WTC11 (cell line): ENCODE data around the gene CCM2. TPM values are rescaled to one million over a fixed set of nuclear protein-coding genes. Genes with fewer than 3 reads are reported as not detected.

Source experiments
- ATAC-seq: fragments of 200-7000 bp; cut with Tn5 transposase; 2 replicates; pipeline ENCODE4 v1.10.0; 2021; ENCODE audit warnings: mild to moderate bottlenecking, moderate library complexity
- CTCF ChIA-PET: fragments of 300-600 bp; sonication (Branson Sonifier 250); formaldehyde crosslinking; loops from one replicate; lab custom pipeline; 2021; ENCODE audit warnings: antibody characterized with exemption; lab: Charles Lee
- POLR2A ChIA-PET: fragments of 350-600 bp; sonication (Branson Sonifier 250); formaldehyde crosslinking; loops from one replicate; lab custom pipeline; 2021; ENCODE audit warnings: antibody characterized with exemption; lab: Charles Lee
- DNase-seq: peaks from one replicate; pipeline ENCODE4 v3.0.0; 2021; ENCODE audit warnings: low spot score
- H3K27ac Mint-ChIP-seq: 2 replicates; pipeline ENCODE4 v1.8.0; 2021; ENCODE audit warnings: mixed read lengths
- H3K27me3 Mint-ChIP-seq: 2 replicates; pipeline ENCODE4 v1.8.0; 2021; ENCODE audit warnings: low read depth, mild to moderate bottlenecking, moderate library complexity, mixed read lengths
- H3K36me3 Mint-ChIP-seq: 2 replicates; pipeline ENCODE4 v1.8.0; 2021; ENCODE audit warnings: mixed read lengths
- H3K4me1 Mint-ChIP-seq: 2 replicates; pipeline ENCODE4 v1.8.0; 2022; ENCODE audit warnings: mixed read lengths
- H3K4me3 Mint-ChIP-seq: 2 replicates; pipeline ENCODE4 v1.8.0; 2021; ENCODE audit warnings: mild to moderate bottlenecking, moderate library complexity, mixed read lengths
- H3K9me3 Mint-ChIP-seq: 2 replicates; pipeline ENCODE4 v1.8.0; 2021; ENCODE audit warnings: mixed read lengths
- ATF1 ChIP-seq: sonication (generic); formaldehyde crosslinking; IDR thresholded peaks from 2 replicates; pipeline ENCODE4 v1.8.1; 2023; ENCODE audit warnings: mild to moderate bottlenecking, moderate library complexity, missing genetic modification reagents
- ESRRA ChIP-seq: sonication (generic); formaldehyde crosslinking; IDR thresholded peaks from 2 replicates; pipeline ENCODE4 v1.8.1; 2022; ENCODE audit warnings: mild to moderate bottlenecking, missing genetic modification reagents, borderline replicate concordance
- ETV6 ChIP-seq: sonication (generic); formaldehyde crosslinking; IDR thresholded peaks from 2 replicates; pipeline ENCODE4 v1.8.1; 2022; ENCODE audit warnings: mild to moderate bottlenecking, missing genetic modification reagents
- FOXK1 ChIP-seq: sonication (generic); formaldehyde crosslinking; IDR thresholded peaks from 2 replicates; pipeline ENCODE4 v1.8.0; 2022; ENCODE audit warnings: mild to moderate bottlenecking, moderate library complexity, missing genetic modification reagents
- FOXP1 ChIP-seq: sonication (generic); formaldehyde crosslinking; IDR thresholded peaks from 2 replicates; pipeline ENCODE4 v1.8.0; 2022; ENCODE audit warnings: missing genetic modification reagents, mild to moderate bottlenecking, moderate library complexity, borderline replicate concordance
- GABPB1 ChIP-seq: sonication (generic); formaldehyde crosslinking; IDR thresholded peaks from 2 replicates; pipeline ENCODE4 v1.8.1; 2023; ENCODE audit warnings: mild to moderate bottlenecking, missing genetic modification reagents
- NFATC4 ChIP-seq: fragments of 250-450 bp; sonication (Bioruptor Pico); IDR thresholded peaks from 2 replicates; pipeline ENCODE4 v1.9.0; 2021; ENCODE audit warnings: mild to moderate bottlenecking
- NR3C1 ChIP-seq: sonication (generic); formaldehyde crosslinking; conservative IDR thresholded peaks from 2 replicates; pipeline ENCODE4 v1.8.1; 2023; ENCODE audit warnings: low read depth, mild to moderate bottlenecking, missing genetic modification reagents
- TP53 ChIP-seq: sonication (generic); formaldehyde crosslinking; IDR thresholded peaks from 2 replicates; pipeline ENCODE4 v1.8.1; 2023; ENCODE audit warnings: mild to moderate bottlenecking, missing genetic modification reagents
- ZNF263 ChIP-seq: sonication (generic); formaldehyde crosslinking; IDR thresholded peaks from 2 replicates; pipeline ENCODE4 v1.8.1; 2022; ENCODE audit warnings: low read depth, mild to moderate bottlenecking, moderate library complexity, missing genetic modification reagents
- total RNA-seq: library from RNA; stranded (reverse); gene quantifications from 3 replicates; pipeline ENCODE4 v1.2.3, GENCODE V29; 2021
- TF ChIP-seq, protein P1 (sequence below): sonication (generic); formaldehyde crosslinking; IDR thresholded peaks from 2 replicates; pipeline ENCODE4 v1.8.1; 2022; ENCODE audit warnings: low read depth, missing genetic modification reagents, borderline replicate concordance
- TF ChIP-seq, protein P2 (sequence below): sonication (generic); formaldehyde crosslinking; conservative IDR thresholded peaks from 2 replicates; pipeline ENCODE4 v1.8.1; 2023; ENCODE audit warnings: mild to moderate bottlenecking, low read depth, missing genetic modification reagents, moderate library complexity
- TF ChIP-seq, protein P3 (sequence below): sonication (generic); formaldehyde crosslinking; IDR thresholded peaks from 2 replicates; pipeline ENCODE4 v1.8.0; 2022; ENCODE audit warnings: mild to moderate bottlenecking, missing genetic modification reagents
- TF ChIP-seq, protein P4 (sequence below): sonication (generic); formaldehyde crosslinking; IDR thresholded peaks from 2 replicates; pipeline ENCODE4 v1.8.1; 2023; ENCODE audit warnings: mild to moderate bottlenecking, missing genetic modification reagents
- TF ChIP-seq, protein P5 (sequence below): sonication (generic); formaldehyde crosslinking; IDR thresholded peaks from 2 replicates; pipeline ENCODE4 v1.8.0; 2022; ENCODE audit warnings: missing genetic modification reagents
- TF ChIP-seq, protein P6 (sequence below): sonication (generic); formaldehyde crosslinking; IDR thresholded peaks from 2 replicates; pipeline ENCODE4 v1.8.0; 2022; ENCODE audit warnings: mild to moderate bottlenecking, missing genetic modification reagents
- TF ChIP-seq, protein P7 (sequence below): sonication (generic); formaldehyde crosslinking; IDR thresholded peaks from 2 replicates; pipeline ENCODE4 v1.8.1; 2023; ENCODE audit warnings: mild to moderate bottlenecking, missing genetic modification reagents, moderate library complexity
- TF ChIP-seq, protein P8 (sequence below): fragments of 250-450 bp; sonication (Bioruptor Pico); IDR thresholded peaks from 2 replicates; pipeline ENCODE4 v2.1.2; 2022; ENCODE audit warnings: mild to moderate bottlenecking, moderate library complexity
- TF ChIP-seq, protein P9 (sequence below): fragments of 250-450 bp; sonication (Bioruptor Pico); IDR thresholded peaks from 2 replicates; pipeline ENCODE4 v1.9.0; 2021; ENCODE audit warnings: mild to moderate bottlenecking

CCM2 gene
- total RNA-seq, 1 experiment from 2014 or later: 32.7 TPM

DNA sequence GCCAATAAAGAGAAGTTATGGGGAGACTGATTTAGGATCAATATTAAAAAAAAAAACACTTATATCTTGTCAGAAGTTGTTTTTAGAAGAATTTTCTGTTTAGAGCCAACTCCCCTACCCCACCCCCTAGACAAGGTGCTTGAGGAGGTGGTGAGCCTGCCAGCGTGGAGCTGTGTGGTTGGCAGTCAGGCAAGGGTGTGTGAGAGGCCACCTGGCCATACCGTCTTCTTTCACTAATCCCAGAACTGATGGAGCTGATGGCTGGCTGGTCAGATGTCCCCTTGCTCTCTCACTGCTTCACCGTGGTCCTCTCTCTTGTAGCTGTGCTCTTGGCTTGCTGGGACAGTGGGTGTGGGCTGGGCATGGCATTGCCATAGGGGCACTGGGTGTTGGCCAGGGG lies 54.4 kb downstream of the CCM2 start:
- H3K27ac Mint-ChIP-seq: no peak overlapping the region
- TF ChIP-seq GABPB1 (CRISPR knock-in tag) (no peak), ETV6 (no peak), NR3C1 (no peak), ATF1 (CRISPR knock-in tag) (no peak), FOXK1 (CRISPR knock-in tag) (no peak), FOXP1 (CRISPR knock-in tag) (no peak), ESRRA (CRISPR knock-in tag) (no peak), TP53 (no peak), ZNF263 (CRISPR knock-in tag) (no peak), NFATC4 (CRISPR knock-in tag) (no peak)
- TF ChIP-seq, protein P1, sequence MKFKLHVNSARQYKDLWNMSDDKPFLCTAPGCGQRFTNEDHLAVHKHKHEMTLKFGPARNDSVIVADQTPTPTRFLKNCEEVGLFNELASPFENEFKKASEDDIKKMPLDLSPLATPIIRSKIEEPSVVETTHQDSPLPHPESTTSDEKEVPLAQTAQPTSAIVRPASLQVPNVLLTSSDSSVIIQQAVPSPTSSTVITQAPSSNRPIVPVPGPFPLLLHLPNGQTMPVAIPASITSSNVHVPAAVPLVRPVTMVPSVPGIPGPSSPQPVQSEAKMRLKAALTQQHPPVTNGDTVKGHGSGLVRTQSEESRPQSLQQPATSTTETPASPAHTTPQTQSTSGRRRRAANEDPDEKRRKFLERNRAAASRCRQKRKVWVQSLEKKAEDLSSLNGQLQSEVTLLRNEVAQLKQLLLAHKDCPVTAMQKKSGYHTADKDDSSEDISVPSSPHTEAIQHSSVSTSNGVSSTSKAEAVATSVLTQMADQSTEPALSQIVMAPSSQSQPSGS: no peak
- TF ChIP-seq, protein P2, sequence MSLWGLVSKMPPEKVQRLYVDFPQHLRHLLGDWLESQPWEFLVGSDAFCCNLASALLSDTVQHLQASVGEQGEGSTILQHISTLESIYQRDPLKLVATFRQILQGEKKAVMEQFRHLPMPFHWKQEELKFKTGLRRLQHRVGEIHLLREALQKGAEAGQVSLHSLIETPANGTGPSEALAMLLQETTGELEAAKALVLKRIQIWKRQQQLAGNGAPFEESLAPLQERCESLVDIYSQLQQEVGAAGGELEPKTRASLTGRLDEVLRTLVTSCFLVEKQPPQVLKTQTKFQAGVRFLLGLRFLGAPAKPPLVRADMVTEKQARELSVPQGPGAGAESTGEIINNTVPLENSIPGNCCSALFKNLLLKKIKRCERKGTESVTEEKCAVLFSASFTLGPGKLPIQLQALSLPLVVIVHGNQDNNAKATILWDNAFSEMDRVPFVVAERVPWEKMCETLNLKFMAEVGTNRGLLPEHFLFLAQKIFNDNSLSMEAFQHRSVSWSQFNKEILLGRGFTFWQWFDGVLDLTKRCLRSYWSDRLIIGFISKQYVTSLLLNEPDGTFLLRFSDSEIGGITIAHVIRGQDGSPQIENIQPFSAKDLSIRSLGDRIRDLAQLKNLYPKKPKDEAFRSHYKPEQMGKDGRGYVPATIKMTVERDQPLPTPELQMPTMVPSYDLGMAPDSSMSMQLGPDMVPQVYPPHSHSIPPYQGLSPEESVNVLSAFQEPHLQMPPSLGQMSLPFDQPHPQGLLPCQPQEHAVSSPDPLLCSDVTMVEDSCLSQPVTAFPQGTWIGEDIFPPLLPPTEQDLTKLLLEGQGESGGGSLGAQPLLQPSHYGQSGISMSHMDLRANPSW (CRISPR knock-in tag): no peak
- TF ChIP-seq, protein P3, sequence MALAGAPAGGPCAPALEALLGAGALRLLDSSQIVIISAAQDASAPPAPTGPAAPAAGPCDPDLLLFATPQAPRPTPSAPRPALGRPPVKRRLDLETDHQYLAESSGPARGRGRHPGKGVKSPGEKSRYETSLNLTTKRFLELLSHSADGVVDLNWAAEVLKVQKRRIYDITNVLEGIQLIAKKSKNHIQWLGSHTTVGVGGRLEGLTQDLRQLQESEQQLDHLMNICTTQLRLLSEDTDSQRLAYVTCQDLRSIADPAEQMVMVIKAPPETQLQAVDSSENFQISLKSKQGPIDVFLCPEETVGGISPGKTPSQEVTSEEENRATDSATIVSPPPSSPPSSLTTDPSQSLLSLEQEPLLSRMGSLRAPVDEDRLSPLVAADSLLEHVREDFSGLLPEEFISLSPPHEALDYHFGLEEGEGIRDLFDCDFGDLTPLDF: no peak
- TF ChIP-seq, protein P4, sequence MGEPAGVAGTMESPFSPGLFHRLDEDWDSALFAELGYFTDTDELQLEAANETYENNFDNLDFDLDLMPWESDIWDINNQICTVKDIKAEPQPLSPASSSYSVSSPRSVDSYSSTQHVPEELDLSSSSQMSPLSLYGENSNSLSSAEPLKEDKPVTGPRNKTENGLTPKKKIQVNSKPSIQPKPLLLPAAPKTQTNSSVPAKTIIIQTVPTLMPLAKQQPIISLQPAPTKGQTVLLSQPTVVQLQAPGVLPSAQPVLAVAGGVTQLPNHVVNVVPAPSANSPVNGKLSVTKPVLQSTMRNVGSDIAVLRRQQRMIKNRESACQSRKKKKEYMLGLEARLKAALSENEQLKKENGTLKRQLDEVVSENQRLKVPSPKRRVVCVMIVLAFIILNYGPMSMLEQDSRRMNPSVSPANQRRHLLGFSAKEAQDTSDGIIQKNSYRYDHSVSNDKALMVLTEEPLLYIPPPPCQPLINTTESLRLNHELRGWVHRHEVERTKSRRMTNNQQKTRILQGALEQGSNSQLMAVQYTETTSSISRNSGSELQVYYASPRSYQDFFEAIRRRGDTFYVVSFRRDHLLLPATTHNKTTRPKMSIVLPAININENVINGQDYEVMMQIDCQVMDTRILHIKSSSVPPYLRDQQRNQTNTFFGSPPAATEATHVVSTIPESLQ (CRISPR knock-in tag): no peak
- TF ChIP-seq, protein P5, sequence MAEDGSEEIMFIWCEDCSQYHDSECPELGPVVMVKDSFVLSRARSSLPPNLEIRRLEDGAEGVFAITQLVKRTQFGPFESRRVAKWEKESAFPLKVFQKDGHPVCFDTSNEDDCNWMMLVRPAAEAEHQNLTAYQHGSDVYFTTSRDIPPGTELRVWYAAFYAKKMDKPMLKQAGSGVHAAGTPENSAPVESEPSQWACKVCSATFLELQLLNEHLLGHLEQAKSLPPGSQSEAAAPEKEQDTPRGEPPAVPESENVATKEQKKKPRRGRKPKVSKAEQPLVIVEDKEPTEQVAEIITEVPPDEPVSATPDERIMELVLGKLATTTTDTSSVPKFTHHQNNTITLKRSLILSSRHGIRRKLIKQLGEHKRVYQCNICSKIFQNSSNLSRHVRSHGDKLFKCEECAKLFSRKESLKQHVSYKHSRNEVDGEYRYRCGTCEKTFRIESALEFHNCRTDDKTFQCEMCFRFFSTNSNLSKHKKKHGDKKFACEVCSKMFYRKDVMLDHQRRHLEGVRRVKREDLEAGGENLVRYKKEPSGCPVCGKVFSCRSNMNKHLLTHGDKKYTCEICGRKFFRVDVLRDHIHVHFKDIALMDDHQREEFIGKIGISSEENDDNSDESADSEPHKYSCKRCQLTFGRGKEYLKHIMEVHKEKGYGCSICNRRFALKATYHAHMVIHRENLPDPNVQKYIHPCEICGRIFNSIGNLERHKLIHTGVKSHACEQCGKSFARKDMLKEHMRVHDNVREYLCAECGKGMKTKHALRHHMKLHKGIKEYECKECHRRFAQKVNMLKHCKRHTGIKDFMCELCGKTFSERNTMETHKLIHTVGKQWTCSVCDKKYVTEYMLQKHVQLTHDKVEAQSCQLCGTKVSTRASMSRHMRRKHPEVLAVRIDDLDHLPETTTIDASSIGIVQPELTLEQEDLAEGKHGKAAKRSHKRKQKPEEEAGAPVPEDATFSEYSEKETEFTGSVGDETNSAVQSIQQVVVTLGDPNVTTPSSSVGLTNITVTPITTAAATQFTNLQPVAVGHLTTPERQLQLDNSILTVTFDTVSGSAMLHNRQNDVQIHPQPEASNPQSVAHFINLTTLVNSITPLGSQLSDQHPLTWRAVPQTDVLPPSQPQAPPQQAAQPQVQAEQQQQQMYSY: no peak
- TF ChIP-seq, protein P6, sequence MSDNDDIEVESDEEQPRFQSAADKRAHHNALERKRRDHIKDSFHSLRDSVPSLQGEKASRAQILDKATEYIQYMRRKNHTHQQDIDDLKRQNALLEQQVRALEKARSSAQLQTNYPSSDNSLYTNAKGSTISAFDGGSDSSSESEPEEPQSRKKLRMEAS (CRISPR knock-in tag): no peak
- TF ChIP-seq, protein P7, sequence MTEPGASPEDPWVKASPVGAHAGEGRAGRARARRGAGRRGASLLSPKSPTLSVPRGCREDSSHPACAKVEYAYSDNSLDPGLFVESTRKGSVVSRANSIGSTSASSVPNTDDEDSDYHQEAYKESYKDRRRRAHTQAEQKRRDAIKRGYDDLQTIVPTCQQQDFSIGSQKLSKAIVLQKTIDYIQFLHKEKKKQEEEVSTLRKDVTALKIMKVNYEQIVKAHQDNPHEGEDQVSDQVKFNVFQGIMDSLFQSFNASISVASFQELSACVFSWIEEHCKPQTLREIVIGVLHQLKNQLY (CRISPR knock-in tag): no peak
- TF ChIP-seq, protein P8, sequence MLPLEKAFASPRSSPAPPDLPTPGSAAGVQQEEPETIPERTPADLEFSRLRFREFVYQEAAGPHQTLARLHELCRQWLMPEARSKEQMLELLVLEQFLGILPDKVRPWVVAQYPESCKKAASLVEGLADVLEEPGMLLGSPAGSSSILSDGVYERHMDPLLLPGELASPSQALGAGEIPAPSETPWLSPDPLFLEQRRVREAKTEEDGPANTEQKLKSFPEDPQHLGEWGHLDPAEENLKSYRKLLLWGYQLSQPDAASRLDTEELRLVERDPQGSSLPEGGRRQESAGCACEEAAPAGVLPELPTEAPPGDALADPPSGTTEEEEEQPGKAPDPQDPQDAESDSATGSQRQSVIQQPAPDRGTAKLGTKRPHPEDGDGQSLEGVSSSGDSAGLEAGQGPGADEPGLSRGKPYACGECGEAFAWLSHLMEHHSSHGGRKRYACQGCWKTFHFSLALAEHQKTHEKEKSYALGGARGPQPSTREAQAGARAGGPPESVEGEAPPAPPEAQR (CRISPR knock-in tag): no peak
- TF ChIP-seq, protein P9, sequence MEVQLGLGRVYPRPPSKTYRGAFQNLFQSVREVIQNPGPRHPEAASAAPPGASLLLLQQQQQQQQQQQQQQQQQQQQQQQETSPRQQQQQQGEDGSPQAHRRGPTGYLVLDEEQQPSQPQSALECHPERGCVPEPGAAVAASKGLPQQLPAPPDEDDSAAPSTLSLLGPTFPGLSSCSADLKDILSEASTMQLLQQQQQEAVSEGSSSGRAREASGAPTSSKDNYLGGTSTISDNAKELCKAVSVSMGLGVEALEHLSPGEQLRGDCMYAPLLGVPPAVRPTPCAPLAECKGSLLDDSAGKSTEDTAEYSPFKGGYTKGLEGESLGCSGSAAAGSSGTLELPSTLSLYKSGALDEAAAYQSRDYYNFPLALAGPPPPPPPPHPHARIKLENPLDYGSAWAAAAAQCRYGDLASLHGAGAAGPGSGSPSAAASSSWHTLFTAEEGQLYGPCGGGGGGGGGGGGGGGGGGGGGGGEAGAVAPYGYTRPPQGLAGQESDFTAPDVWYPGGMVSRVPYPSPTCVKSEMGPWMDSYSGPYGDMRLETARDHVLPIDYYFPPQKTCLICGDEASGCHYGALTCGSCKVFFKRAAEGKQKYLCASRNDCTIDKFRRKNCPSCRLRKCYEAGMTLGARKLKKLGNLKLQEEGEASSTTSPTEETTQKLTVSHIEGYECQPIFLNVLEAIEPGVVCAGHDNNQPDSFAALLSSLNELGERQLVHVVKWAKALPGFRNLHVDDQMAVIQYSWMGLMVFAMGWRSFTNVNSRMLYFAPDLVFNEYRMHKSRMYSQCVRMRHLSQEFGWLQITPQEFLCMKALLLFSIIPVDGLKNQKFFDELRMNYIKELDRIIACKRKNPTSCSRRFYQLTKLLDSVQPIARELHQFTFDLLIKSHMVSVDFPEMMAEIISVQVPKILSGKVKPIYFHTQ (CRISPR knock-in tag): no peak
- TF ChIP-seq, all 79 proteins: peak for 0
- H3K36me3 Mint-ChIP-seq: peaks cover 3% of the 10 kb centered on the region; the same call in 1 of the 2 replicates
- no peaks in the 10 kb centered on the region for H3K4me1 Mint-ChIP-seq
- ChIA-PET CTCF (no interaction called here), POLR2A (no interaction called here)
- no peak overlapping the region for H3K4me3 Mint-ChIP-seq
- no peaks in the 10 kb centered on the region for H3K27me3 Mint-ChIP-seq
- peaks cover 4% of the 10 kb centered on the region; the same call in 1 of the 2 replicates for H3K9me3 Mint-ChIP-seq
- no peak for DNase-seq
- no peak for ATAC-seq
